Adrenal gland (tissue), 12 donors: ENCODE data around the gene MAN2A2. TPM values are rescaled to one million over a fixed set of nuclear protein-coding genes. Genes with fewer than 3 reads are reported as not detected.

Source experiments
- DNase-seq, 7 donors: peaks; one replicate each; pipeline ENCODE4 v3.0.0-alpha.2; 2019 to 2020
- H3K27ac ChIP-seq, 5 donors: fragments of 200-600 bp; sonication (generic) in 4 of 5; 1 replicate in 3 of 5; 2 replicates in 2 of 5; pipeline versions ENCODE4 v1.5.1 to v1.8.0; 2016 to 2020; ENCODE audit warnings: mild to moderate bottlenecking in 1 of 5
- H3K27me3 ChIP-seq: fragments of 200-600 bp; 2 replicates; pipeline ENCODE4 v1.8.0; 2021
- H3K36me3 ChIP-seq, 2 donors: fragments of 200-600 bp; replicated peaks in 1 of 2; 1 replicate in 1 of 2; 2 replicates in 1 of 2; pipeline versions ENCODE4 v1.5.1 to v1.8.0; 2018 to 2022
- H3K4me1 ChIP-seq, 2 donors: fragments of 200-600 bp; replicated peaks in 1 of 2; 1 replicate in 1 of 2; 2 replicates in 1 of 2; pipeline versions ENCODE4 v1.5.1 to v1.8.0; 2018 to 2021
- H3K4me3 ChIP-seq, 4 donors: fragments of 200-600 bp; sonication (generic) in 3 of 4; one replicate each; pipeline ENCODE4 v1.5.1; 2016 to 2018
- H3K9me3 ChIP-seq, 3 donors: fragments of 200-600 bp; sonication (generic) in 1 of 3; replicated peaks in 1 of 3; 1 replicate in 2 of 3; 2 replicates in 1 of 3; pipeline versions ENCODE4 v1.5.1 to v1.8.0; 2016 to 2021
- POLR2A ChIP-seq, 2 donors: fragments of 450-650 bp; IDR thresholded peaks; one replicate each; pipeline ENCODE4 v1.6.1; 2017; ENCODE audit warnings: antibody characterized with exemption in 2 of 2, mild to moderate bottlenecking in 2 of 2, moderate library complexity in 1 of 2
- WGBS, 4 donors: extraction: QIAGEN DNeasy Blood & Tissue Kit in 2 of 4; methylation state at CpG; one replicate each; pipeline versions ENCODE4 v1.1.5 to v1.1.7; 2013 to 2017; 5-methylcytosine and 5-hydroxymethylcytosine counted together
- intact Hi-C, 2 donors: fragments of 100-400 bp; cut with DNase I; formaldehyde crosslinking; loops; one replicate each; pipeline versions ENCODE4 v1.14.1 to v1.15.0; 2022 to 2023
- polyA plus RNA-seq, 3 donors: library from polyadenylated mRNA; stranded (reverse); fragments of 200-250 nt in 2 of 3; fragments of 350-450 nt in 1 of 3; fragmentation: Illumina TruSeq in 1 of 3; extraction: RNeasy Lipid Tissue Mini Kit (QIAGEN cat#74804) in 1 of 3; gene quantifications; one replicate each; pipeline ENCODE4 v1.2.3, GENCODE V29; 2013 to 2014
- total RNA-seq, 9 donors: library from RNA; depleted of rRNA in 4 of 9; stranded (reverse); fragments of >200 nt in 4 of 9; fragments of 120-200 nt in 1 of 9; fragmentation: NEBNext Ultra II Directional in 1 of 9; extraction: Animal tissue kit (Norgen Biotek cat#: 25700) in 1 of 9; gene quantifications; one replicate each; pipeline versions ENCODE4 v1.1.0 to v1.2.4, GENCODE V29; 2013 to 2023
- TF ChIP-seq, protein P1 (sequence below), 6 experiments: fragments of 450-650 bp in 4 of 6; fragments of 200-600 bp in 2 of 6; sonication (generic) in 1 of 6; IDR thresholded peaks; 1 replicate in 5 of 6; 2 replicates in 1 of 6; pipeline versions ENCODE4 v1.5.1 to v1.8.0; 2016 to 2021; ENCODE audit warnings: antibody characterized with exemption in 6 of 6, mild to moderate bottlenecking in 2 of 6, moderate library complexity in 1 of 6
- donor health status: healthy with polysubstance abuse.
- donor health status: Bipolar disorder and iron deficiency.
- donor health status: DM: yes; HTN: yes; CAD: no.
- donor health status: DM: no; HTN: no; CAD: no.
- donor health status: DM: no; HTN: no; CAD: no.
- donor health status: DM: yes; HTN: yes; CAD: no.

The MAN2A2 gene
- total and polyA plus RNA-seq, 12 donors = 13.3 to 94.6 (median 64.6) TPM

- Histone ChIP-seq H3K27me3 (no peaks in the 10 kb centered on the region), H3K4me3 (peak overlapping the region in 2 of 4 donors; percentile 10 to 63), H3K4me1 (peaks cover 0 to 33% of the 10 kb centered on the region in 2 donors), H3K27ac (peak overlapping the region in 4 of 5 donors; percentile 68 to 95 (median 91)), H3K36me3 (peaks cover 0 to 52% of the 10 kb centered on the region in 2 donors), H3K9me3 (no peaks in the 10 kb centered on the region)
- TF ChIP-seq, protein P1, sequence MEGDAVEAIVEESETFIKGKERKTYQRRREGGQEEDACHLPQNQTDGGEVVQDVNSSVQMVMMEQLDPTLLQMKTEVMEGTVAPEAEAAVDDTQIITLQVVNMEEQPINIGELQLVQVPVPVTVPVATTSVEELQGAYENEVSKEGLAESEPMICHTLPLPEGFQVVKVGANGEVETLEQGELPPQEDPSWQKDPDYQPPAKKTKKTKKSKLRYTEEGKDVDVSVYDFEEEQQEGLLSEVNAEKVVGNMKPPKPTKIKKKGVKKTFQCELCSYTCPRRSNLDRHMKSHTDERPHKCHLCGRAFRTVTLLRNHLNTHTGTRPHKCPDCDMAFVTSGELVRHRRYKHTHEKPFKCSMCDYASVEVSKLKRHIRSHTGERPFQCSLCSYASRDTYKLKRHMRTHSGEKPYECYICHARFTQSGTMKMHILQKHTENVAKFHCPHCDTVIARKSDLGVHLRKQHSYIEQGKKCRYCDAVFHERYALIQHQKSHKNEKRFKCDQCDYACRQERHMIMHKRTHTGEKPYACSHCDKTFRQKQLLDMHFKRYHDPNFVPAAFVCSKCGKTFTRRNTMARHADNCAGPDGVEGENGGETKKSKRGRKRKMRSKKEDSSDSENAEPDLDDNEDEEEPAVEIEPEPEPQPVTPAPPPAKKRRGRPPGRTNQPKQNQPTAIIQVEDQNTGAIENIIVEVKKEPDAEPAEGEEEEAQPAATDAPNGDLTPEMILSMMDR (IDR thresholded peaks at IDR 0.05) = no peak
- no peak for TF ChIP-seq POLR2A (IDR thresholded peaks at IDR 0.05)
- intact Hi-C loops = loop anchor here (5.0 to 10.0 kb wide), 3 partner anchors 169 to 236 kb away; partner anchors contain the start of gene BLM (in 1 of the 2)
- no peak for DNase-seq
- 59 to 77% (median 60%) methylated on average over 4 to 7 of the region's 7 CpGs for WGBS, 4 donors
These were observed 19.6 kb upstream of the MAN2A2 start for GRCh38 chr15:90883526-90883975.

DNA sequence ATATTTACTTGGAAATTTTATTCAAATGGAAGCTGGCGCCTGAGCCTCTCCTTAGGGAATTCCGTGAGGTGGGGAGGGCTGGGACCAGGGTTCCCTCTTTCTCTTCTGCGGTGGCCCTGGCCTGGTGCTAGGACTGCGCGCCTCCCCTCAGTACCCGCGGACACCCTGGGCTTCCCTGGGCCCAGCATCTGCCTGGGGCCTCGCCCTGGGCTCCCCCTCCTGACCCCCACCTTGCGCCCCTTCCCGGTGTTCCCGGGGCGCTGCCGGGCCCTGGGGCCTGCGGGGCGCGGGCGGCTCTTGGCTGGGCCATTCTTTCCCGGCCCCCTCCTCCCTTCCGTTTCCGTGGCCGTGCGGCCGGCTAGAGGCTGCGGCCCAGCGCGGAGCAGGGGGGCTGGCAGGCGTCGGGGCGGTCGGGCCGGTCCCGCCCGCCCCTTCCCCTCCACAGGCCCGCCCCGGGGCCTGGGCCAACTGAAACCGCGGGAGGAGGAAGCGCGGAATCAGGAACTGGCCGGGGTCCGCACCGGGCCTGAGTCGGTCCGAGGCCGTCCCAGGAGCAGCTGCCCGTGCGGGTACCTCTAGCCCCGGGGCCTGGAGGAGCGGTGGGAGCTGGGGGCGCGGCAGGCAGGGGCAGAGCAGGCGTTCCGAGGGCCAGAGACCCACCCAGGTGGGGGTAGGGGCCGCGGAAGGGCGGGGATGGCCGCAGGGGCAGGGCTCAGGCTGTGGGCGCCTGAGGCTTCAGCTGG is 19.0 kb upstream of the MAN2A2 start, which contains the start of gene FES:
FES (plus strand) TSS at position 529 of the 743 bp plus-strand sequence. CDS start 542 bp downstream, outside the sequence.
- H3K4me1 ChIP-seq = peaks cover 0 to 33% of the 10 kb centered on the region in 2 donors

GRCh38 chr15:90884719-90885431 is 18.2 kb upstream of the MAN2A2 start:
- H3K36me3 ChIP-seq = peaks cover 0 to 49% of the 10 kb centered on the region in 2 donors
- no peak for DNase-seq
- TF ChIP-seq POLR2A (IDR thresholded peaks at IDR 0.05) = no peak
- TF ChIP-seq, protein P1 (IDR thresholded peaks at IDR 0.05) = no peak
- H3K27ac ChIP-seq = peak overlapping the region; percentile 53 to 95 (median 91)
- intact Hi-C loops = loop anchor here (5.0 to 10.0 kb wide), 3 partner anchors 170 to 238 kb away; partner anchors contain the start of gene BLM (in 1 of the 2)
- H3K27me3 ChIP-seq = no peaks in the 10 kb centered on the region
- no peaks in the 10 kb centered on the region for H3K9me3 ChIP-seq
- peaks cover 0 to 33% of the 10 kb centered on the region in 2 donors for H3K4me1 ChIP-seq
- WGBS, 4 donors = 52 to 95% (median 67%) methylated on average over 4 to 16 of the region's 16 CpGs
- peak overlapping the region in 2 of 4 donors; percentile 10 to 63 for H3K4me3 ChIP-seq

More for the DNA sequence above, 19.0 kb upstream of the MAN2A2 start, which contains the start of gene FES:
- Histone ChIP-seq H3K27ac (peak within 1 kb of the TSS; percentile 53 to 95 (median 91)), H3K27me3 (no peaks in the 10 kb centered on the region), H3K9me3 (no peaks in the 10 kb centered on the region), H3K4me3 (peak within 1 kb of the TSS in 2 of 4 donors; percentile 10 to 63), H3K36me3 (peaks cover 0 to 49% of the 10 kb centered on the region in 2 donors)
- DNase-seq = peak; percentile 50 to 74 (median 56)
- intact Hi-C loops = loop anchor here (5.0 to 10.0 kb wide), 3 partner anchors 169 to 237 kb away; partner anchors contain the start of gene BLM (in 1 of the 2)
- TF ChIP-seq POLR2A (IDR thresholded peaks at IDR 0.05) = peak; percentile 39 to 51
- TF ChIP-seq, protein P1 (IDR thresholded peaks at IDR 0.05) = no peak
- 10 to 21% (median 16%) methylated on average over 6 to 58 of the region's 58 CpGs for WGBS, 4 donors
